Body of pancreas (tissue), 4 donors: ENCODE measurements around the gene PRRC2A.

Experiments used
- CTCF ChIP-seq, 7 experiments: fragments of 450-650 bp in 4 of 7; fragments of 200-600 bp in 3 of 7; sonication (generic) in 3 of 7; IDR thresholded peaks; one replicate each; pipeline ENCODE4 v1.5.1; 2016 to 2019; ENCODE audit warnings: antibody characterized with exemption in 7 of 7
- POLR2A ChIP-seq, 3 donors: fragments of 450-650 bp; IDR thresholded peaks; one replicate each; pipeline ENCODE4 v1.6.1; 2016; ENCODE audit warnings: antibody characterized with exemption in 3 of 3, mild to moderate bottlenecking in 2 of 3

GRCh38 chr6:31621320-31621939, 915 bp downstream of the PRRC2A start:
- no peak for TF ChIP-seq CTCF (IDR thresholded peaks at IDR 0.05)
- no peak for TF ChIP-seq POLR2A (IDR thresholded peaks at IDR 0.05)
